Esophagus muscularis mucosa (tissue), 4 donors: Measurements from ENCODE around the gene SERINC5. TPM values are rescaled to one million over a fixed set of nuclear protein-coding genes. Genes with fewer than 3 reads are reported as not detected.

Experiments used
- DNase-seq: peaks from one replicate; pipeline ENCODE4 v3.0.0-alpha.2; 2017; ENCODE audit errors: extremely low spot score
- H3K27ac ChIP-seq, 4 donors: fragments of 200-600 bp; sonication (generic); replicated peaks in 1 of 4; 1 replicate in 3 of 4; 2 replicates in 1 of 4; pipeline ENCODE4 v1.5.1; 2016 to 2019; ENCODE audit warnings: mild to moderate bottlenecking in 1 of 4
- H3K27me3 ChIP-seq, 4 donors: fragments of 200-600 bp; sonication (generic); one replicate each; pipeline versions ENCODE4 v1.5.1 to v1.6.0; 2016 to 2019
- H3K36me3 ChIP-seq, 4 donors: fragments of 200-600 bp; sonication (generic); one replicate each; pipeline ENCODE4 v1.5.1; 2016 to 2019
- H3K4me1 ChIP-seq, 4 donors: fragments of 200-600 bp; sonication (generic); one replicate each; pipeline ENCODE4 v1.5.1; 2016 to 2019
- H3K4me3 ChIP-seq, 4 donors: fragments of 200-600 bp; sonication (generic); 1 replicate in 2 of 4; 2 replicates in 2 of 4; pipeline ENCODE4 v1.5.1; 2016 to 2019; ENCODE audit warnings: mild to moderate bottlenecking in 4 of 4, moderate library complexity in 1 of 4
- H3K9me3 ChIP-seq, 4 donors: fragments of 200-600 bp; sonication (generic); 1 replicate in 3 of 4; 2 replicates in 1 of 4; pipeline ENCODE4 v1.5.1; 2016 to 2019
- EP300 ChIP-seq: sonication (generic); formaldehyde crosslinking; IDR thresholded peaks from one replicate; pipeline ENCODE4 v1.6.1; 2017; ENCODE audit warnings: antibody characterized with exemption
- POLR2A ChIP-seq: fragments of 450-650 bp; IDR thresholded peaks from one replicate; pipeline ENCODE4 v1.6.1; 2017; ENCODE audit warnings: antibody characterized with exemption, moderate library complexity, mild to moderate bottlenecking, low read depth
- POLR2AphosphoS5 ChIP-seq, 2 donors: sonication (generic); formaldehyde crosslinking; IDR thresholded peaks; one replicate each; pipeline ENCODE4 v1.6.1; 2017; ENCODE audit warnings: antibody characterized with exemption in 2 of 2
- WGBS: methylation state at CpG from one replicate; pipeline ENCODE4 v1.1.5; 2018; 5-methylcytosine and 5-hydroxymethylcytosine counted together
- intact Hi-C: fragments of 100-400 bp; cut with DNase I; formaldehyde crosslinking; loops from one replicate; pipeline ENCODE4 v1.15.1; 2023
- total RNA-seq, 4 donors: library from RNA; depleted of rRNA; stranded (reverse); fragments of >200 nt; gene quantifications; one replicate each; pipeline versions ENCODE4 v1.1.0 to v1.2.1, GENCODE V29; 2016
- TF ChIP-seq, protein P1 (sequence below), 3 experiments: fragments of 200-600 bp in 2 of 3; fragments of 450-650 bp in 1 of 3; sonication (generic) in 2 of 3; IDR thresholded peaks; one replicate each; pipeline ENCODE4 v1.5.1; 2017 to 2019; ENCODE audit warnings: antibody characterized with exemption in 3 of 3, mild to moderate bottlenecking in 2 of 3, moderate library complexity in 1 of 3

SERINC5 gene
- total RNA-seq, 4 donors from 2014 or later: 5.8 to 9.1 (median 8.3) TPM

DNA sequence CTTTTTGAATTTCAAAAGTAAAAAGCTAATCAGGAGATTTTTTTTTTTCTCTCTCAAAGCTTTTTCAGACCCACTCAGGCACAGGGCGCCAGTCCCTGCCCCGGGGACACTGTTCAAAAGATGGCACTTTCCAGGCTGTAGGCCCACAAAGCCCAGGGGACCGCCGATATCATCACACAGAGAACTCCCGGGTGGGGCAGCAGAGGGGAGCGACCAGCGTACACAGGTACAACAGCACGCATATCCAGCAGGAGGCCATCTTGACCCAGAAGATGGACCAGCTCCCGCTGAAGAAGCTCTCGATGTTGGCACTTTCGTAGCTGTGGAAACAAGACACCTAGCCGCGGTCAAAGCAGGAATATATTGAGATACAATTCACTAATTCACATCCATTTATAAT lies 112.4 kb downstream of the SERINC5 start:
- Histone ChIP-seq H3K27ac (no peak overlapping the region), H3K27me3 (no peaks in the 10 kb centered on the region), H3K9me3 (no peaks in the 10 kb centered on the region), H3K4me3 (no peak overlapping the region), H3K4me1 (peaks cover 15 to 25% (median 17%) of the 10 kb centered on the region in 4 donors), H3K36me3 (peaks cover 0 to 42% (median 9%) of the 10 kb centered on the region in 4 donors)
- DNase-seq: no peak
- TF ChIP-seq POLR2A (no peak), EP300 (no peak), POLR2AphosphoS5 (IDR thresholded peaks at IDR 0.05) (no peak)
- TF ChIP-seq, protein P1, sequence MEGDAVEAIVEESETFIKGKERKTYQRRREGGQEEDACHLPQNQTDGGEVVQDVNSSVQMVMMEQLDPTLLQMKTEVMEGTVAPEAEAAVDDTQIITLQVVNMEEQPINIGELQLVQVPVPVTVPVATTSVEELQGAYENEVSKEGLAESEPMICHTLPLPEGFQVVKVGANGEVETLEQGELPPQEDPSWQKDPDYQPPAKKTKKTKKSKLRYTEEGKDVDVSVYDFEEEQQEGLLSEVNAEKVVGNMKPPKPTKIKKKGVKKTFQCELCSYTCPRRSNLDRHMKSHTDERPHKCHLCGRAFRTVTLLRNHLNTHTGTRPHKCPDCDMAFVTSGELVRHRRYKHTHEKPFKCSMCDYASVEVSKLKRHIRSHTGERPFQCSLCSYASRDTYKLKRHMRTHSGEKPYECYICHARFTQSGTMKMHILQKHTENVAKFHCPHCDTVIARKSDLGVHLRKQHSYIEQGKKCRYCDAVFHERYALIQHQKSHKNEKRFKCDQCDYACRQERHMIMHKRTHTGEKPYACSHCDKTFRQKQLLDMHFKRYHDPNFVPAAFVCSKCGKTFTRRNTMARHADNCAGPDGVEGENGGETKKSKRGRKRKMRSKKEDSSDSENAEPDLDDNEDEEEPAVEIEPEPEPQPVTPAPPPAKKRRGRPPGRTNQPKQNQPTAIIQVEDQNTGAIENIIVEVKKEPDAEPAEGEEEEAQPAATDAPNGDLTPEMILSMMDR (IDR thresholded peaks at IDR 0.05): no peak
- WGBS: 95% methylated on average over 13 of the region's 13 CpGs
- intact Hi-C loops: loop anchor here (5.0 kb wide), 1 partner anchor 109 kb away; no protein-coding TSS in a partner anchor

DNA sequence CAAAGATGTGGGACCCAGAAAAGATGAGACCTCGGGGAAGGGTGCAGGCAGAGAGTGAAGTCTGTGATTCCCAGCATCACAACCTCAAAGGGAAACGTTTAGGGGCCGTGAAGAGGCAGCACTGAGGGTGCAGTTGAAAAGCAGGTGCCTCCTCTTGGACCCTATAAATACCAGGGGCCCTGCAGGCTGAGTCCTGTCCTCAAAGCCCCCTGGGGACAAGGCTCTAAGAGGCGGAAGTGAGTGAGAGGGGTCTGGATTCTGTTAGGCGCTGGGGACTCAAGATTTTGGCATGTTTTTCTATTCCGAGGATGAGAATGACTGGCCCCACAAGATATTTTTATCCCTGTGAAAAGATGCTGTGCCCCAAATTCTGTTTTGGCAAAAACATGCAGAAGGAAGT lies 112.9 kb downstream of the SERINC5 start:
- 86% methylated on average over 6 of the region's 6 CpGs for WGBS
- no peak for DNase-seq
- Histone ChIP-seq H3K4me1 (peaks cover 15 to 25% (median 17%) of the 10 kb centered on the region in 4 donors), H3K9me3 (no peaks in the 10 kb centered on the region), H3K4me3 (no peak overlapping the region), H3K27ac (peak overlapping the region in 1 of 4 donors; percentile 7), H3K27me3 (no peaks in the 10 kb centered on the region), H3K36me3 (peaks cover 0 to 46% (median 8%) of the 10 kb centered on the region in 4 donors)
- TF ChIP-seq, protein P1 (IDR thresholded peaks at IDR 0.05): no peak
- TF ChIP-seq POLR2A: no peak
- no peak for TF ChIP-seq EP300
- TF ChIP-seq POLR2AphosphoS5 (IDR thresholded peaks at IDR 0.05): no peak
- intact Hi-C loops: loop anchor here (5.0 kb wide), 1 partner anchor 109 kb away; no protein-coding TSS in a partner anchor

DNA sequence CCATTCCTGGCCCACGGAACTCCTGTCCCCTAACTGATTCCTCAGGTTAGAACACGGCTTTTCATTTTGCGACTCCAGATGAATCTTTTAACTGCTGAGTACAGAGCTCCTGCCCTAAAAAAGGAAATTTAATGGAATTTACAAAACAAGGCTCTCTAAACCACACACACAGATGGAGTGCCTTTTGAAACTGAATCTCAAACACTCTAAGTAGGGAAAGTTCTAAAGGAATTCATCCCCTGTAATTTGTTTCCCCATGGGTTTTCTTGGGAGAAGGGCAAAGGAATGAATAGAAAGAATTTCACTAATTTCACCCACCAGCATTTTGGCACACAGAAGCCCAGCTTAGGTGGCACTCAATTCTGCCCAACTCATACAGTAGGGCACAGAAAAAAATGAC lies 114.2 kb downstream of the SERINC5 start:
- intact Hi-C loops: loop anchor here (5.0 kb wide), 1 partner anchor 111 kb away; no protein-coding TSS in a partner anchor
- no peak for DNase-seq
- H3K9me3 ChIP-seq: no peaks in the 10 kb centered on the region
- TF ChIP-seq POLR2A (no peak), POLR2AphosphoS5 (IDR thresholded peaks at IDR 0.05) (no peak), EP300 (no peak)
- TF ChIP-seq, protein P1 (IDR thresholded peaks at IDR 0.05): no peak
- H3K4me1 ChIP-seq: peaks cover 15 to 25% (median 17%) of the 10 kb centered on the region in 4 donors
- H3K36me3 ChIP-seq: peaks cover 0 to 41% (median 8%) of the 10 kb centered on the region in 4 donors
- no peaks in the 10 kb centered on the region for H3K27me3 ChIP-seq
- peak overlapping the region; percentile 71 to 82 (median 79) for H3K27ac ChIP-seq
- H3K4me3 ChIP-seq: no peak overlapping the region
- WGBS: 73% methylated on average over 3 of the region's 3 CpGs

DNA sequence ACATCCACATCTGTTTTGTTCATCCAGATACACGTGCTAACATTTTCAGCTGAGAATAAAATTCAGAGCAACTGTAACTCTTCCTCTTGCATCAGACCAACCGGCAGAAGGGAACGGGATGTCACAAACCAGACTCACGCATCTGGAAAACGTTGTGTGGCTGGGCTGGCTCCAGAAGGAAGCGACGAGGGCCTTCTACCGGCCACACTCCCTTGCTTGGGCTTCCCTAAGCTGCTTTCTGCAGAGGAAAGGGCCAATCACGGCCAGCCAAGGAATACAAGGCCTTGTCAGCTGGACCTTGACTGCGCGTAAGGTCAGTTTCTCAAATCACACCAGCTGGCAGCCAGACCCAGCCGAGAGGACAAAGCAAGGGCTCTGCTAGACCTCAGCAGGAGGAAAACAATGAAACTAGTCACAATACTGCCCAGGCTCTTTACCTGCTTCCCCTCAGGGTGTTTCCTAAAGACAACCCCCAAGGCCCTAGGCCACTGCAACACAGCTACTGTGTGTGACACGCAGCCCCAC lies 114.6 kb downstream of the SERINC5 start:
- TF ChIP-seq POLR2A (no peak), EP300 (no peak), POLR2AphosphoS5 (IDR thresholded peaks at IDR 0.05) (peak; percentile 75 to 81)
- TF ChIP-seq, protein P1 (IDR thresholded peaks at IDR 0.05): no peak
- WGBS: 39% methylated on average over 12 of the region's 13 CpGs
- Histone ChIP-seq H3K9me3 (no peaks in the 10 kb centered on the region), H3K27ac (peak overlapping the region; percentile 71 to 82 (median 79)), H3K4me1 (peaks cover 15 to 25% (median 17%) of the 10 kb centered on the region in 4 donors), H3K27me3 (no peaks in the 10 kb centered on the region), H3K36me3 (peaks cover 0 to 39% (median 8%) of the 10 kb centered on the region in 4 donors), H3K4me3 (no peak overlapping the region)
- intact Hi-C loops: loop anchor here (5.0 kb wide), 1 partner anchor 111 kb away; no protein-coding TSS in a partner anchor
- peak; percentile 94 for DNase-seq
